Hippocampal formation (tissue), 2 donors: ENCODE results near the gene PRRC2B.
"Not testable (repeated sequence)": the region's sequence is repeated elsewhere in the genome, so short reads cannot be mapped to it uniquely, and the experiment has no call there.

Experiments
- DNase-seq, 2 donors: peaks; one replicate each; lab custom pipeline; 2025; lab: John Stamatoyannopoulos, UW

PRRC2B gene

DNA sequence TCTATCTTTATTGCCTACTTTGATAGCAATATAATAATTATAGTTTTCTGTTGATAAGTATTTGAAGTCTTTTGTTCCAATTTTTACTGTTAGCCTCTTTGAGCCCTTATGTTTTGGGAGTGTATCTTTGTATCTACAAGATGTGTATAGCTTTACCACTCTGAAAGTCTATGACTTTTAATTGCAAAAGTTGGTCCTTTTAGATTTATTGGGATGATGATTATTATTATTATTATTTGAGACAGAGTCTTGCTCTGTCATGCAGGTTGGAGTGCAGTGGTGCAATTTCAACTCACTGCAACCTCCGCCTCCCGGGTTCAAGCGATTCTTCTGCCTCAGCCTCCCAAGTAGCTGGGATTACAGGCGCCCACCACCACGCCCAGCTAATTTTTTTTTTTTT lies 78.2 kb downstream of the PRRC2B start:
- DNase-seq = not testable (repeated sequence)

- DNase-seq = no peak
Measured at GRCh38 chr9:131473198-131473885, 79.5 kb downstream of the PRRC2B start.

GRCh38 chr9:131473891-131474290 lies 80.0 kb downstream of the PRRC2B start:
- DNase-seq = no peak

DNA sequence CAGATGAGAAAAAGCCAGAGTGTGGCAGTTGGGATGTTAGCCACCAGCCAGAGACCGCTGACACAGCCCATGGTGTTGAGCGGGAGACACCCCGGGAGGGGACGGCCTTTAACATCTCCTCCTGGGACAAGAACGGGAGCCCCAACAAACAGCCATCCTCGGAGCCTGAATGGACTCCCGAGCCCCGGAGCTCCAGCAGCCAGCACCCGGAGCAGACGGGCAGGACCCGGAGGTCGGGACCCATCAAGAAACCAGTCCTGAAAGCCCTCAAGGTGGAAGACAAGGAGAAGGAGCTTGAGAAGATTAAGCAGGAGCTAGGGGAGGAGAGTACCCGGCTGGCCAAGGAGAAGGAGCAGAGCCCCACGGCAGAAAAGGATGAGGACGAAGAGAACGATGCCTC lies 80.8 kb downstream of the PRRC2B start:
- DNase-seq = no peak

GRCh38 chr9:131475111-131475955 lies 81.4 kb downstream of the PRRC2B start:
- no peak for DNase-seq

DNA sequence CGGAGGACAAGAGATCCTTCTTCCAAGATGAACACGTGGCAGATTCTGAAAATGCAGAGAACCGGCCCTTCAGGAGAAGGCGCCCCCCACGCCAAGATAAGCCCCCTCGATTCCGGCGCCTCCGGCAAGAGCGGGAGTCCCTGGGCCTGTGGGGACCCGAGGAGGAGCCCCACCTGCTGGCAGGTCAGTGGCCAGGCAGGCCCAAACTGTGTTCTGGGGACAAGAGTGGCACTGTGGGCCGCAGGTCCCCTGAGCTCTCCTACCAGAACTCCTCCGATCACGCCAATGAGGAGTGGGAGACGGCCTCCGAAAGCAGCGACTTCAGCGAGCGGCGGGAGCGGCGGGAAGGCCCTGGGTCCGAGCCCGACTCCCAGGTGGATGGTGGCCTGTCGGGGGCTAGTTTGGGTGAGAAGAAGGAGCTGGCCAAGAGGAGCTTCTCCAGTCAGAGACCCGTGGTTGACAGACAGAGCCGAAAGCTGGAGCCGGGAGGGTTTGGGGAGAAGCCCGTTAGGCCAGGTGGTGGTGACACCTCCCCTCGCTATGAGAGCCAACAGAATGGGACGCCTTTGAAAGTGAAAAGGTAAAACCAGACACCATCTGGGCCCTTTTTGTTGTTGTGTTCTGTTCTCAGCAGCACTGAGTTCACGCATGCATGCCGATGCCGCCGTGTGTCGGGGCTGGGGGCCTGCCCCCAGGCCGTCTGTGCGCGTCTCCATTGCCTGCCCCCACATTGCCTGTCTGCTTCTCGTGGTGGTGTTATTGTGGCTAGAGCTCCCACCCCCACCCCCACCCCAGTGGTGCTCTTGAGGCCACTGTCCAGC lies 82.3 kb downstream of the PRRC2B start:
- DNase-seq = no peak

DNA sequence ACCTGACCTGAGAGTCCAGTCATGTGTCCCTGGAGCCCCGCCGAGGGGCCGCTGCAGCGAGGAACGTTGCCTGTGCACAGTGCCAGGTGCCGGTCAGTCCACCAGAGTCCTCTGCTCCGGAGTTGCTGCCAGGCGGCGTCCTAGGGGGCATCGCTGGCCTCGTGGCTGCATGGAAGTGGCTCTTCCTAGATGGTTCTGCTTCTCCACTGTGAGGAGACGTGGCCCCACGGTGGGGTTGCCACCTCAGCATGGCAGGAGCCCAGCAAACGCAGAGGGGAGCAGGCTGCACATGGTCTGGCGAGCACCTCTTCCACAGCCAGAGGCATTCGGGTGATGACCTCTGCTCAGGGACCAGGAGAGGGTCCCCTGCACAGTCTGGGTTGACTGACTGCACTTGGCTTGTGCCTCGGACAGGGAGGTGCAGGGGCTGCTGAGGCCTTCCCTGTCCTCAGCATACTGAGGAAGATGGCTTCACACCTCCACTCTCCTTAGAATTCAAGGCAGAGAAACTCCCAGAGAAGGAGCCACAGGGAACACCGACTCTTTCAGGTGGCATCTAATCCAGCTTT lies 83.0 kb downstream of the PRRC2B start:
- DNase-seq = no peak

DNA sequence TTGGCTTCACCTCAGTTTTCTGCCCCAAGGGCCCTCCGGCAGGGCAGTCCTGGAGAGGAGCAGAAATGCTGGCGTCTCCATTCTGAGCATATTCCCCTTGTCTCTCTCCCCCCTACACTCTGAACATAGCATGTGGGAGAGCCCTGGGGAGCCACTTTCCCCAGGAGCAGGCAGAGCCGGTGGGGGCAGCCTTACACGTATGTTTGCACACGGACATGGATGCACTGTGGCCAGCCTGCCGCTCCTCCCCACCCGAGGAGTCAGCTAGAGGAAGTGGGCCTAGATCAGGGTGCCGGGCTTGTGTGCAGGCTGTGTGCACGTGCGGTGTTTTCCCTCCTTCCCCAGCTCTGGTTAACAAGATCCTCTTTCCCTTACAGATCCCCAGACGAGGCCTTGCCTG lies 83.5 kb downstream of the PRRC2B start:
- DNase-seq = no peak

DNA sequence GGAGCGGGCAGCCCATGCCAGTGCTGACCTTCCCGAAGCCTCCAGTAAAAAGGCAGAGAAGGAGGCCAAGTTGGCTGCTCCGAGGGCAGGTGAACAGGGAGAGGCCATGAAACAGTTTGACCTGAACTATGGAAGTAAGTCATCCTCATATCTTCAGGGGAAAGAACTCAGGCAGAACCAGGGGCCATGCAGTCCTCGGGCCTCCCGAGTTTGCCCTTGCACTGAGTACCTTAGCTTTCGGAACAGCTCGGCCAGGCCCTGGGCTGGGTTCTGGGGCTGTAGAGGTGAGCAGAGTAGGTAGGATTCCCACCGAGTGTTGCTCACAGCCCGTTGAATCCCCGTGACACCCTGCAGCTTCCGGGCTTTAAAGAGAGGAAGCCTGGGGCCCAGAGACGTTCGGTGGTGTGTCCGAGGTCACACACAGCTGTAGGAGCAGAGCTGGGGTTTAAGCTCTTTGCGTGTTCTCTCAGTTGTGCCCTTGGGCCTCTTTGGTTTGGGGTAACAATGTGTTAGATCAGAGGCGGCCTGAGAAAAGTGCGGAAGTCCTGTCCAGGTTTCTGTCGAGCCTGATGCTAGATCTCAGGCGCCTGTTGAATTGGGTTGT lies 84.0 kb downstream of the PRRC2B start:
- DNase-seq = no peak

- DNase-seq = no peak
Measured at GRCh38 chr9:131478421-131478868, 84.6 kb downstream of the PRRC2B start.

GRCh38 chr9:131478911-131479310 lies 85.0 kb downstream of the PRRC2B start:
- no peak for DNase-seq

GRCh38 chr9:131480258-131480657 lies 86.4 kb downstream of the PRRC2B start:
- no peak for DNase-seq

GRCh38 chr9:131481441-131482342 lies 87.8 kb downstream of the PRRC2B start:
- DNase-seq = no peak

DNA sequence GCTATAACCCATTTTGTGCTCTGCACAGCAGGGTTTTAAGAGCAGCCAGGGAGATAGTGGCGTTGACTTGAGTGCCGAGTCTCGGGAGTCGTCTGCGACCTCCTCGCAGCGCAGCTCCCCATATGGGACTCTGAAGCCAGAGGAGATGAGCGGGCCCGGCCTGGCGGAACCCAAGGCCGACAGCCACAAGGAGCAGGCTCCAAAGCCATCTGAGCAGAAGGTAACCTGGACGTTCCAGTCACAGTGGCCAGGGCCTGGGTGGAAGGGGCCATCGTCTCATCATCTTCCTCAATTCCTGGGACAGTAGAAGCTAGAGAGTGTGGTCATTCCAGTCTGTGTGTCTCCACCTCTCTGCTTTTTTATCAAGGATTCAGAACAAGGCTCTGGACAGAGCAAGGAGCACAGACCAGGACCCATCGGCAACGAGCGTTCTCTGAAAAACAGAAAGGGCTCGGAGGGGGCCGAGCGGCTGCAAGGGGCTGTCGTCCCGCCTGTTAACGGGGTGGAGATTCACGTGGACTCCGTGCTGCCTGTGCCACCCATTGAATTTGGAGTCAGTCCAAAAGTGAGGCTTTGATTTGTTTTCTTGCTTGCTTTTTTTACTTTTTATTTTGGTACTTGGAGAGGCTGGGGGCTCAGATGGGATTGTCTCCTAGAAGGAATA lies 88.6 kb downstream of the PRRC2B start:
- DNase-seq = no peak

- no peak for DNase-seq
Measured at GRCh38 chr9:131483319-131484050, 89.6 kb downstream of the PRRC2B start.

DNA sequence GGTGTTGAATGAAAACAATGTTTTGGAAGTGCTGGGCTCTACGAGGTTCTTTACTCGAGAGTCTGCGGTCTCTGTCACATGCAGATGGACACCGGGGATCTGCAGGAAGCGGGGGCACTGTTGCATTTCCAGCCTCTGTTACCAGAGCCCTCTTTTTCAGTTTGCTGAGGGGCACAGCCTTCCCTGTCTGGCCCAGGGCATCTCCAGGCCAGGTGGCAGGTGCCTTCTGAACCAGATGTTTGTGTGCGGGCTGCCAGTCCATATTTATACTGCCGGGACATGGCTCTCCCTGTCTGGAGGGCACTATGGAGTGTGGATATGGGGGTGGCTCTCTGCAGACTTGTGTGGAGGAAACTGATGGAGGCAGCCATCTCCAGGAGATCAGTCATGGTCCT lies 90.2 kb downstream of the PRRC2B start:
- no peak for DNase-seq

- DNase-seq = no peak
Measured at GRCh38 chr9:131484560-131485185, 90.8 kb downstream of the PRRC2B start.

DNA sequence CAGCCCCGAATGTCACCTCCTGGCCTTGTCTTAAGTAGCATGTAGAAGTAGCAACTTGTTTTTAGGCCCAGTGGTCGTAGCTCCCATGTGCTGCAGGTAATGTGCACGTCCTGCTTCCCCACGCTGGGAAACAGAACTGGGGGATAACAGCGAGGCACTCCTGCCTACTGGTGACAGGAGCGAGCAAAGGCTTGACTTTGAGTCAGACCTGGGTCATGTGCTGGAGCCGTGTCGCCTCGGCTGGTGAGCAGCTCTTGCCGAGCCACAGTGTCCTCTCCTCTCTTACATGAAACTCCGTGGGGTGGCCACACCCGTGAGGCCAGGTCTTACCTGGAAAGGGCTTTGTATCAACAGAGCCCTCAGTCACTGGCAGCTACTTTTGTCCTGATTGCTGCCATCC lies 91.3 kb downstream of the PRRC2B start:
- DNase-seq = no peak
